ENCODE measurements around the gene PRDM2.
"Not testable (repeated sequence)": the region's sequence is repeated elsewhere in the genome, so short reads cannot be mapped to it uniquely, and the experiment has no call there.

PRDM2 gene

GRCh38 chr1:13699936-13700520 is at the start of gene PRDM2:
Gene PRDM2, plus strand, starts transcription at chr1:13700188. Its CDS starts 15,418 bp downstream, at chr1:13715606.
- DNase-seq, result peak; percentile 53 to 63

DNA sequence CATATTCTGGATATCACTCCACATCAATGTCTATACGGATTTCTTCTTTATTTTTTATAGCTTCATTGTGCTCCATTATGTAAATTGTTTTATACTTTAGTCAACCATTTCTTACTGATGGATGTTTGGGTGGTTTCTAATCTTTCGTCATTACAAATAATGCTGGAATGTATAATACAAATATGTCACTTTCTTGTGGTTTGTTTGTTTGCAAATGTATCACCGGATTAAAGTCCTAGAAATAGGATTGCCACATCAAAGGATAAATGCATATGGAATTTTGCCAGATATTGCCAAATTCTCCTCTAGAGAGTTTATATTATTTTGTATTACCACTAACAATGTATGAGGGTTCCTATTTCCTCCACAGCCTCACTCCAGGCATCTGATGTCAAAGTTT is 48.7 kb upstream of the PRDM2 start:
- DNase-seq, result no peak

DNA sequence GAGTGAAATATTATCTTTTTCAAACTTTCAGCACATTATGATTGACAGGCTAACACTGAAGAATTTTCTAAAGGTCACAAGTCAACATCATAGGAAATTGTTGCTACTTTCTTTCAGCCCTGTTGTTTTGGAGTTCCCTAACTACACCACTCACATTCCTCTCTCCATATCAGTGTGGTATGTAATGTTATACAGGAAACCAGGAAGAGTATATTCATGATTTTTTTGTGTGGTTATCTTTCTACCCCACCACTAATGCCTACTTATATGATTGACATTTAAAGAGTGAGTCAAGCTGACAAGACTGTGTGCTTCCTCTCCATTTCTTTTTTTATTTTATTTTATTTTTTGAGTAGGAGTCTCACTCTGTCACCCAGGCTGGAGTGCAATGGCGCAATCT is 47.8 kb upstream of the PRDM2 start:
- DNase-seq, result no peak

DNA sequence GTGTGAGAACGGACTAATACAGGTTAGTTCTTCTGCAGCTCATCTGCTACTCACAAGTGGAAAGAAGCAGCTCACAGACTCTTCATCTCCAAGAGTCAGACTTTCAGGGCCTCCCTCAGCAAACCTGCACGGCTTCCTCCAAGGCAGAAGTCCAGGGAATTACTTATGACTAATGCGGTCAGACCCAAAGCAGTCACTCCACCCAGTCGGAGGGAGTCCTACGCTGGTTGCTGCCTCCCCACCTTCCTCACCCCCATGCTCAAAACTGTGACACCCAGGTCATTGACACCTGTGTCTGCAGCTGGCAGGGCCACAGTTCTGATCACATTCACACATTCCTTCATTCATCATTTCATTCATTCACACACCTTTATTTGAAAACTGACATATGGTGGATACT is 38.4 kb upstream of the PRDM2 start:
- DNase-seq, result no peak

- no peak for DNase-seq
These were observed 37.5 kb upstream of the PRDM2 start for GRCh38 chr1:13662493-13662892.

- DNase-seq, result no peak
These were observed 36.0 kb upstream of the PRDM2 start for GRCh38 chr1:13663969-13664368.

DNA sequence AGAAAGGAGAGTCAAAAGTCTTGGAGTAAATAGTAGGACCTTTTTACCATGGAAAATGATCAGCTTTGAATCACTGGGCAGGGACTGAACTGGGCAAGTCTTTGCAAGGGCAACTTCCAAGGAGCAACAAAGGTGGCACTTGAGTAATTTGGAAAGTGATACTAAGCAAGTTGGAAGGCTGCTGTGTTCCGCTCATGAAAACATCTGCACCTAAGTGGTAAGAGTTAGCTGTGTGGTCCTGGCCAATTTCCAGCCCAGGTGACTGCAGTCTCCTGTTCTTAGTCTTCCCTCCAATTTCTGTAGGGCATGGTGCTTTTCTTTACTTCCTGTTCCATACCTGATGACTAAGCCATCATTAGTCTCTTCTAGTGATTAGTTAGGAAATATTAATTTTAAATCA is 35.5 kb upstream of the PRDM2 start:
- DNase-seq, result no peak

DNA sequence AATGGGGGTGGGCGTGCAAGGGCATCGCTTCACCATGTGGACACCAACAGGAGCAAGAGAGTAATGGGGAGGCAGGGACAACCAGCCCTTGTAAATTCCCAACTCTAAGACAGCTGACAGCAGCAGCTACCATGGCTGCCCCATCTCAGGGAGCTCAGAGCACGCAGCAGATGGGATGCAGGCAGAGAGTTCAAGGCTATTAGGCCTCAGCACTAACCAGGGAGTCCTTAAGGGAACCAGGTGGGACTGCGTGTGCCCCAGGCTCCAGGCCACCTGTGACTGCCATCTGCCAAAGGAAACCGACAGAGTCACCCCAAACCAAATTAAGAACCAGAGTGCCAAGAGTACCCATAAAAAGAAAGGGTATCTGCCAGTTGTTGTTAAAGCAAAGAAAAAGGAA is 33.7 kb upstream of the PRDM2 start:
- no peak for DNase-seq

DNA sequence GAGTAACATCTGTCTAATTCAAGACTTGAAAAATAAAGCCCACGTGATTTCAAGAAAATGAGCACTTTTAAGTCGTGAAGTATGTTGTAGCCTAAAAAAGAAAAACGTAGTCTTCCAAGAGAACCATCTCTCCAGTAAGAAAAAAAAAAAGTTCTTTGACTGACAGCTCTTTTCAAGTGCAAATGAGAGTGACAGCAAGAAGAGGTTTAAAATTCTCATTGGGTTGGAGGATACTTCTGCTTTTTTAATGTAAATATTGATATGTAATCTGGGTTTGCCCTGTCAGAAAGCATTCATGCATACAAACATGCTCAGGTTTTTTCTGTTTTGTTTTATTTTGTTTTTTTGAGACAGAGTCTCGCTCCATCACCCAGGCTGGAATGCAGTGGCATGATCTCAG is 32.3 kb upstream of the PRDM2 start:
- DNase-seq, result no peak

DNA sequence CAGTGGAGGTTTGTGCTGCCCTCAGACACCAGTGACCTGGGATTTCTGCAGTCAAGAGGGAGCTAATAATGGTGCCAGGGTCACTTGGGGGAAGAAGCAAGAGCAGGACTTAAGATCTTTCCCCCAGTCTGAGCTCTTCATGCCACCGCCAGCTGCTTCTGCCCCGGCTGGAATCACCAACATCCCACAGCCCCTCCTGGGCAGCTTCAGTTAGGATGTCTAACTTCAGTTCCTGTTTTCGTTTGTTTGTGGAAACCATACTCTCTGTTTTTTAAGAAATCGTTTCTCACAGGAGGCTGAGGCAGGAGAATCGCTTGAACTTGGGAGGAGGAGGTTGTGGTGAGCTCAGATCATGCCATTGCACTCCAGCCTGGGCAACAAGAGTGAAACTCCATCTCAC is 25.6 kb upstream of the PRDM2 start:
- no peak for DNase-seq

DNA sequence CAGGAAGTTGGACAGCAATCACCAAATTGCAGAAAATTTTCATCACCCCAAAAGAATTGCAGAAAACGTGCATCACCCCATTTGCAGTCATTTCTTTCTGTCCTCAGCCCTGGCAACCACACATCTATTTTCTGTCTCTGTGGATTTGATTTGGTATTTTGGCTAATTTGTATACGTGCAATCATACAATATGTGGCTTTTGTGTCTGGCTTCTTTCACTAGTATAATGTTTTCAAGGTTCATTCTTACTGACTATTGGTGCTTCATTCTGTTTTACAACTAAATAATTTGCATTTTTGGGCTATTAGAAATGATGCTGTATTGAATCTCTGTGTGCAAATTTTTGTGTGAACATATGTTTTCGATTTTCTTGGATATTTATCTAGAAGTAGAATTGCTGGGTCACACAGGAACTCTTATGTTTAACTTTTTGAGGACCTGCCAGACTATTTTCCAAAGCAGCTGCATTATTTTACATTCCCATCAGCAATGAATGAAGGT is 24.8 kb upstream of the PRDM2 start:
- no peak for DNase-seq

- DNase-seq, result no peak
These were observed 22.1 kb upstream of the PRDM2 start for GRCh38 chr1:13677896-13678295.

GRCh38 chr1:13679651-13680050 is 20.3 kb upstream of the PRDM2 start:
- DNase-seq, result no peak

DNA sequence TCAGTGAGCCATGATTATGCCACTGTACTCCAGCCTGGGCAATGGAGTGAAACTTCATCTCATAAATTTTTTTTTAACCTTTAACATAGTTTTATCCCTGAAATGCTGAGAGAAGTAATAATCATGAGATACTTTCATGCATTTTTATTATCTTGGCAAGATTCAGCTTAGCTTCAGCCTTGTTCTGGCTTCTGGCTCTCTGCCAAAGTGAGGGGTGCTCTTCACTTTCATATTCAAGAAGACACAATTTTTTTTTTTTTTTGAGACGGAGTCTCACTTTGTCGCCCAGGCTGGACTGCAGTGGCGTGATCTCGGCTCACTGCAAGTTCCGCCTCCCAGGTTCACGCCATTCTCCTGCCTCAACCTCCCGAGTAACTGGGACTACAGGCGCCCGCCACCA is 19.4 kb upstream of the PRDM2 start:
- not testable (repeated sequence) for DNase-seq

DNA sequence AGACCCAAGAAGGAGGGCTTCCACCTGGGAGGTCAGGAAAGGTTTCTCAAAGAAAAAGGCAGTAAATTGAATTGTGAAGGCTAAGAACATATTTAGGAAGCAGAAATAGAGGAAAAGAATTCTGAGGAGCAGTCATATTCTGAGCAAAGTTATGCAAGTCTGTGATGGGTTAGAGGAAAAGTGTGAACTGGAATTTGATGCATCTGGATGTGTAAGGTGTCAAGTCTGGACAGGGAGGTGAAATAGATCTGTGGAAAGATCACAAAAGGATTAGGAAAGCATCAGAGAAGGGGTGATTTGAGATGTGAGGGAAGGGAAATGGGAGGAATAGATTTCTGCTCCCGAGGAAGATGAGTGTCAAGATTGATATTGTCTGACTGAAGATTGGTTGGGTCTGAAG is 18.1 kb upstream of the PRDM2 start:
- DNase-seq, result no peak

DNA sequence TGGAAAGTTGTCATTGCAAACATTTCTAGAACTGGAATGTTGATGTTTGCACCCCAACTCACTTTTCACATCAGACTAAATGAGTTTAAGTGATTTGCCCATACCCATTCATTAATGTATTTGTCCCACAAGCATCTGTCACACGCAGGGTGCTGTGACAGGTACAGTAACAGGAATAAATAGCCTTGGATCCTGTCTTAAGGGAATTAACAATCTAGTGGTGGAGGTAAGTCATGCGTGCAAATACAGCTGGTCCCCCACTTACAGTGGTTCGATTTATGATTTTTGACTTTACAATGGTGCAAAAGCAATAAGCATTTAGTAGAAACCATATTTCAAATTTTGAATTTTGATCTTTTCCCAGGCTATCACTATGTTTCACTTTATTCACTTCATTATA is 17.5 kb upstream of the PRDM2 start:
- no peak for DNase-seq

- no peak for DNase-seq
These were observed 16.8 kb upstream of the PRDM2 start for GRCh38 chr1:13683206-13683605.

DNA sequence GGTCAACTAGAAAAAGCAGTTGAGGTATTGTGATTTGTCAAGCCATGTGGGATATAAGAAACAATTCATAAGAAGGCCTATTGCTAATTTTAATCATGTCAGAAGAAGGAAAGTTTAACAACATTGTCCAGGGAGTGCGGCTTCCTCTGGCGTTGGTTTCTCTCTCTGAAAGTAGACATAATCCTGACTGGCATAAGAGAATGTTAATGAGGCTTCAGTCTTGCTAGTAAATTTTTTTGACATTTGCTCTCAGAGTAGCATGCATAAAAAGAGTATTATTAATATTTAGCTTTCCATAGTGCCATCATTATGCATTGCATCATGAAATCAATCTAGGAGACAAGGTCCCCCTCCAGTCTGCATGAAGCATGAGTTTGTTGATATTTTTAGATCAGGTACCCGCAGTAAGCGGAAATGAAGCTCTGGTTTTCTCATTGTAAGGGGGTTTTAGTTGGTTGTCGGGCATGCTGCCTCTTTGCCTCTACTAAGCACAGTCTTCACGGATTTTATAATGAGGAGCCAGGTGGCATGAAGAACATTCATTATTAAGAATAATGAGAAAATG is 12.8 kb upstream of the PRDM2 start:
- no peak for DNase-seq

DNA sequence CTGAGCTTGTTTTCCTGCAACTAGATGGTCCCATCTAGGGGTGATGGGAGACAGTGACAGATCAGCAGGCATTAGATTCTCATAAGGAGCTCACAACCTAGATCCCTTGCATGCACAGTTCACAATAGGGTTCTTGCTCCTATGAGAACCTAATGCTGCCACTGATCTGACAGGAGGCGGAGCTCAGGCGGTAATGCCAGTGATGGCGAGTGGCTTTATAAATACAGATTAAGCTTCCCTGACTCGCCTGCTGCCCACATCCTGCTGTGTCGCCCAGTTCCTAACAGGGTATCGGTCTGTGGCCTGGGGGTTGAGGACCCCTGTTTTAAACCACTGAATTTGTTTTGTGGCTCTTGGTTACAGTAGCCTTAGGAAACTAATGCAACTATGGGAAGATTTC is 6.9 kb upstream of the PRDM2 start:
- DNase-seq, result not testable (repeated sequence)

DNA sequence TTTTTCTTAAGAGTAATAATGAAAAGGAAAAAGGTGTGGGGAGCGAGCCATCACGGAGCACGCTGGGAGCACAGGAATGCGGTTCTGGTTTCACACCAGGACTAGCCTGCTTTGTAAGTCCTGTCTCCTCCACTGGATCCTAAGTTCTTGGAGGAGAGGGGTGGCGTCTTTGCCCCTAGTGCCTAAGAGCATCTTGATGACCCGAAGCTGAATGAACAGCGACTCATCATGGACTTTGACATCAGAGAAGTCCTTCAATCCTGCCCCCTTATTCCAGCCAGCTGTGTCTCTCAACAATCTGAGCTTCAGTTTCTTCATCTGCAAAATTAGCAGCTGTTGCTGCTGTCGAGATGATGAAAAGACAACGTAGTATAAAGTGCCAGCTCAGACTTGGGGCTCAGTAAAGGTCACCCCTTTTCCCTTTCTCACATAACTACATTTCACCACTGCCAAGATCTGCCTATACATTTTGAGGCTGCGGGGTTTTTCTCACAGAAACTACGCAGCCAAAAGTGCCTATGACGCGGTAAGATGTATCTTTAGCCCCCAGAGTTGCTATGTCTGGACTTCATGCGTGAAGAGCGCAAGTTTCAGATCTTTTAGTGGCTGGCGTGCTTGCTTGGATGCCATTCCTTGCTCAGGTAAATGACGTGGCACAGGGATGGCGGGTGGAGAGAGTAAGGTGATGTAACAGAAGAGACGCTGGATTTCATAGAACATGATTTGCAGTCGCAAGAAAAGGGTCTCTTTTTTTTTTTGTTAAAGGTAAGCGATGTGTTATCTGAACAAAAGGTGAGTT is 4.9 kb upstream of the PRDM2 start:
- DNase-seq, result no peak

GRCh38 chr1:13697738-13698137 is 2.2 kb upstream of the PRDM2 start:
- no peak for DNase-seq

- DNase-seq, result peak in 1 of 2 experiments; percentile 9
These were observed 478 bp upstream of the PRDM2 start for GRCh38 chr1:13699510-13699909.

GRCh38 chr1:13700521-13701270 is 708 bp downstream of the PRDM2 start:
- peak; percentile 50 to 51 for DNase-seq

- no peak for DNase-seq
These were observed 1.3 kb downstream of the PRDM2 start for GRCh38 chr1:13701271-13701640.

All from stimulated activated CD4-positive, alpha-beta T cell treated with anti-CD3 and anti-CD28 coated beads, Interleukin-4, amount 100 ng/mL, for 4 hours (primary cell).